Measurements from ENCODE around the gene TGOLN2.

DNA sequence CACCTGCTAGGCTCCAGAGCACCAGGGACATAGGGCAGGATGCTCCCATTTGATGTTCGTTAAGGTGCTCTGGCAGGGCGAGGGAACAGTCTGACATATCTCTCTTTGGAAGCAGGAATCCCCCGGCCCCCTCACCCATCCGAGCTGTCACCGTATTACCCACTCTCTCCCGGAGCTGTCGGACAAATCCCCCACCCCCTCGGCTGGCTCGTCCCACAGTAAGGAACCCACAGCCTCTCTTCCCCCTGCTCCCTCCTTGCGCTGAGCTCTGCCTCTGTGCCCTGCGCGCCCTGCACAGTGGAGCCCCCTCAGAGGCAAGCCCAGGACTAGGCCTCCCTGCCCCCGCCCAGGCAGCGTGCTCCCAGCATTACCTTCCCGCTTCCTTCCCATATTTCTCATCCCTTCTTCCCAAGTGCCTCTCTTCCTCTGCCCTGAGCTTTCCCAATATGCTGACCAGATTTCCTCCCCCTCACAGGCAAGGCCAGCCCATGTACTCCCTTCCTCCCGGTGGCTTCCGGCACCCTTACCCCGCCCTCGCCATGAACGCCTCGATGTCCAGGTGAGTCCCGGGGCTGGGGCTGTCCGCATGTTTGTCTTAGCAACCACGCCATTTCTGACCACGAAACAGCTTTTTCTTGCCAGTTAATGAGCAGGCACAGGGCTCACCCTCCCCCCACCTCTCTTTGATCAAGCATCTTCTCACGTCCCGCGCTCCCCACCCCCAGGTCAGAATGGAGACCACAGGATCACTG is 23.8 kb downstream of the TGOLN2 start:
- no peak for TF ChIP-seq POLR2A (IDR thresholded peaks at IDR 0.05)
- TF ChIP-seq, protein P1, sequence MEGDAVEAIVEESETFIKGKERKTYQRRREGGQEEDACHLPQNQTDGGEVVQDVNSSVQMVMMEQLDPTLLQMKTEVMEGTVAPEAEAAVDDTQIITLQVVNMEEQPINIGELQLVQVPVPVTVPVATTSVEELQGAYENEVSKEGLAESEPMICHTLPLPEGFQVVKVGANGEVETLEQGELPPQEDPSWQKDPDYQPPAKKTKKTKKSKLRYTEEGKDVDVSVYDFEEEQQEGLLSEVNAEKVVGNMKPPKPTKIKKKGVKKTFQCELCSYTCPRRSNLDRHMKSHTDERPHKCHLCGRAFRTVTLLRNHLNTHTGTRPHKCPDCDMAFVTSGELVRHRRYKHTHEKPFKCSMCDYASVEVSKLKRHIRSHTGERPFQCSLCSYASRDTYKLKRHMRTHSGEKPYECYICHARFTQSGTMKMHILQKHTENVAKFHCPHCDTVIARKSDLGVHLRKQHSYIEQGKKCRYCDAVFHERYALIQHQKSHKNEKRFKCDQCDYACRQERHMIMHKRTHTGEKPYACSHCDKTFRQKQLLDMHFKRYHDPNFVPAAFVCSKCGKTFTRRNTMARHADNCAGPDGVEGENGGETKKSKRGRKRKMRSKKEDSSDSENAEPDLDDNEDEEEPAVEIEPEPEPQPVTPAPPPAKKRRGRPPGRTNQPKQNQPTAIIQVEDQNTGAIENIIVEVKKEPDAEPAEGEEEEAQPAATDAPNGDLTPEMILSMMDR (IDR thresholded peaks at IDR 0.05), result no peak

Data from uterus (tissue), 2 donors.